ENCODE results near the gene TMEM52. TPM values are rescaled to one million over a fixed set of nuclear protein-coding genes. Genes with fewer than 3 reads are reported as not detected.

TMEM52 gene
- total and polyA plus RNA-seq, 2 of the 8 experiments (the other 6 are each of a cell fraction or from before 2014, with no cell fraction given) = 14.6 to 30.2 TPM

GRCh38 chr1:1881727-1882126 is 37.4 kb downstream of the TMEM52 start:
- Histone ChIP-seq H4K20me1 (replicated peaks in 1 of 2; ENCODE audit: control insufficient read depth in 1 of 2, insufficient read depth in 2 of 2, low read length in 2 of 2) (peaks cover 31 to 37% of the 10 kb centered on the region in 2 experiments), H3K14ac (ENCODE audit: insufficient read length) (no peak overlapping the region), H4K91ac (replicated peaks; ENCODE audit: insufficient read length, low read length) (no peak overlapping the region), H4K5ac (ENCODE audit: insufficient read length, low read depth, low read length) (no peak overlapping the region), H2BK5ac (ENCODE audit: low read depth, low read length) (peak overlapping the region; percentile 35; the same call in 1 of the 2 replicates), H2AFZ (ENCODE audit: low read length) (no peak overlapping the region), H3K56ac (replicated peaks; ENCODE audit: insufficient read length, low read depth, low read length) (no peak overlapping the region), H2BK20ac (ENCODE audit: low read length) (no peak overlapping the region), H4K8ac (ENCODE audit: extremely low read depth, insufficient read depth, low read length) (no peak overlapping the region), H3K4me1 (replicated peaks in 1 of 4; ENCODE audit: control insufficient read depth in 3 of 4, insufficient read depth in 4 of 4, low read length in 3 of 4) (peaks cover 0 to 9% (median 5%) of the 10 kb centered on the region in 4 experiments; a peak in 3 of 7 replicates), H2AK5ac (ENCODE audit: low read depth, low read length) (no peak overlapping the region), H3K9me3 (ENCODE audit: insufficient read depth in 2 of 2, low read depth in 1 of 2, low read length in 1 of 2) (no peaks in the 10 kb centered on the region), H3K4me3 (ENCODE audit: extremely low read depth in 1 of 4, insufficient read depth in 2 of 4, low read depth in 3 of 4, low read length in 4 of 4) (no peak overlapping the region), H3K27me3 (replicated peaks in 1 of 4; ENCODE audit: control insufficient read depth in 3 of 4, extremely low read depth in 1 of 4, insufficient read depth in 3 of 4, low read length in 3 of 4) (no peaks in the 10 kb centered on the region), H3K4me2 (ENCODE audit: insufficient read depth in 1 of 2, low read depth in 2 of 2, low read length in 2 of 2) (no peak overlapping the region), H2BK120ac (replicated peaks; ENCODE audit: low read depth, low read length) (no peak overlapping the region), H3K4ac (replicated peaks; ENCODE audit: insufficient read length, low read depth, low read length) (no peak overlapping the region), H3K79me2 (ENCODE audit: control insufficient read depth in 1 of 2, insufficient read depth in 2 of 2, low read length in 2 of 2) (peaks cover 63 to 98% of the 10 kb centered on the region in 2 experiments), H3K36me3 (ENCODE audit: control insufficient read depth in 2 of 4, insufficient read depth in 4 of 4, low read length in 3 of 4) (peaks cover 0 to 1% (median under 1%) of the 10 kb centered on the region in 4 experiments; a peak in 3 of 8 replicates), H2BK12ac (ENCODE audit: low read depth, low read length) (no peak overlapping the region), H3K9ac (replicated peaks in 1 of 4; ENCODE audit: extremely low read depth in 1 of 4, low read depth in 3 of 4, low read length in 3 of 4) (no peak overlapping the region), H3K79me1 (ENCODE audit: low read depth, low read length) (peaks cover 16% of the 10 kb centered on the region), H3K23ac (ENCODE audit: insufficient read length) (no peak overlapping the region), H2BK15ac (ENCODE audit: low read length) (no peak overlapping the region), H3K23me2 (ENCODE audit: low read depth, low read length) (no peaks in the 10 kb centered on the region), H3K18ac (ENCODE audit: extremely low read depth, low read length) (no peak overlapping the region), H3K27ac (ENCODE audit: low read depth, low read length) (no peak overlapping the region)
- TF ChIP-seq USF2 (IDR thresholded peaks at IDR 0.05; ENCODE audit: low read length) (no peak), RXRA (IDR thresholded peaks at IDR 0.05; ENCODE audit: insufficient read depth, low read depth, low read length) (no peak)
- FAIRE-seq (no peak), DNase-seq (ENCODE audit: low read depth in 1 of 2, low spot score in 2 of 2) (no peak)
- 90% methylated on average over 6 of the region's 6 CpGs; no CpG with 5 or more reads in 1 of the 2 experiments for WGBS, 2 experiments (ENCODE audit: extremely low coverage in 1 of 2, insufficient coverage in 1 of 2, insufficient read length in 1 of 2, insufficient replicate concordance in 2 of 2, low coverage in 1 of 2, low lambda C conversion rate in 2 of 2, missing lambda C conversion rate in 1 of 2)
- ChIA-PET POLR2A (ENCODE audit: partially characterized antibody) (interaction anchor here (0.7 to 5.1 kb wide), 5 partner anchors 10 to 114 kb away, joined by 3 to 33 read pairs (median 4); no protein-coding TSS in a partner anchor), CTCF (ENCODE audit: partially characterized antibody) (interaction anchor here (0.7 to 4.6 kb wide), 8 partner anchors 11 to 203 kb away, joined by 3 to 26 read pairs (median 3); no protein-coding TSS in a partner anchor)

All from H1 (cell line).